Measurements from ENCODE around the gene SGSM2.

SGSM2 gene

DNA sequence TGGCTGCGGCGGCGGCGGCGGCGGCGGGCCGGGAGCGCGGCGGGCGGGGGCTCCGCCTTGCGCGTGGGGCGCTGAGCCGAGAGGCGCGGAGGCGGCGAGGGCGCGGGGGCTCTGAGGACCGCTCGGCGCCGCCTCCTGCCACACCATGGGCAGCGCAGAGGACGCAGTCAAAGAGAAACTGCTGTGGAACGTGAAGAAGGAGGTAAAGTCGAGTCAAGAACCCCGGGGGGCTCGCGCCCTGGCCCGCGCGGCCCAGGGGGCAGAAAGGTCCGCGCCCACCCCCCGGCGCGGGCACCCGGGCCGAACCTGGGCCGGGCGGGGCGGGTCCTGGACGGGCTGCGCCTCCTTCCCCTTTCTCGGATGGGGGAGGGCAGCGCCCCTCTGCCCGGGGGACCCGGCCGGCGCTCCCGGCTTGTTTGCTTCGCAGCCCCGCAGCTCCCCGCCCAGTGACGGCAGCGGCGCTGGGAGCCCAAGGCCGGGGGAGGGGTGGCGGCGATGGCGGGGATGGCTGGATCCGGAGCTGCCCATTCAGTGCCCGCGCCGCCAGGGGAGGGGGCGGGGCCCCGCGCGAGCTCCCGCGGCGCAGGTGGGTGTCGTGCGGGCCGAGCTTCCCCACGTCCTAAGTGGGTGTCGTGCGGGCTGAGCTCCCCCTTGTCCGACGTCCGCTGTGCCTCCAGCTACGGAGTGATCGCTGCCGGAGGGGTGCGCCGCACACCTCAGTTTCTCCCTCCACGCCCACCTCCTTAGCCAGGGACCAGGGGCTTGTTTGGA, 428 bp downstream of the SGSM2 start:
- no peak for DNase-seq (ENCODE audit: low read depth)

DNA sequence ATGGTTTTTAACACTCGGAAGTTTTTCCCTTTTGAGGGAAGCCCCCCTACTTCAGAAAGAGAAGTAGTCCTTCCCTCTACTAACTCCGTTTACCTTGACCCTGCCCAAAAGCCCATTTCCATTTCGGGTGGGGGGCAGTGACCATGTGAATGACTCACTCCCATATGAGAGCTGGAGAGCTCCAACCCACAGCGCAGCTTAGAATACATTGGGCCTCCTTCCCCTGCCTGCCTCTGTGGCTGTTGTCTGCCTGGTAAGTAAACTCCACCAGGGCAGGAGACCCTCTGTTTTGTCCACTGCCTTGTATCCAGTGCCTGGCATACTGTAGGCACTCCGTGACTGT, 985 bp downstream of the SGSM2 start:
- DNase-seq (ENCODE audit: low read depth): no peak

GRCh38 chr17:2343421-2343820, 6.1 kb downstream of the SGSM2 start:
- DNase-seq (ENCODE audit: low read depth): no peak

DNA sequence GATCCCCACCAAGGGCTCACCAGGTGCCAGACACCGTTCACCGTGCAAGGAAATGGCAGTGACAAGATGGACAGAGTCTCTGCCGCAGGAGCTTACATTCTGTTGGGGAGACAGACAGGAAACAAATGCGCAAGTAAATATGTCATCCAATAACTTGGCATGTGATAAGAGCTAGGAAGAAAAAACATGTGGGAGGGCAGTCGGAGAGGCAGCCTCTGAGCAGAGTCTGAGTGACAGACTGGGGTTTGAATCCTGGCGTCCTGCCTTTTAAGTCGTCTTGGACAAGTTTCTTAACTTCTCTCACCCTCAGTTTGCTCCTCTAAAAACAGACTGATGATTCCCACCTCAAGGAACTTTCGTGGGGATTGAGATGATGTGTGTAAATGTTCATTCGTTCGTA, 7.2 kb downstream of the SGSM2 start:
- no peak for DNase-seq (ENCODE audit: low read depth)

- DNase-seq (ENCODE audit: low read depth): no peak
These were observed 9.2 kb downstream of the SGSM2 start for GRCh38 chr17:2346475-2346874.

DNA sequence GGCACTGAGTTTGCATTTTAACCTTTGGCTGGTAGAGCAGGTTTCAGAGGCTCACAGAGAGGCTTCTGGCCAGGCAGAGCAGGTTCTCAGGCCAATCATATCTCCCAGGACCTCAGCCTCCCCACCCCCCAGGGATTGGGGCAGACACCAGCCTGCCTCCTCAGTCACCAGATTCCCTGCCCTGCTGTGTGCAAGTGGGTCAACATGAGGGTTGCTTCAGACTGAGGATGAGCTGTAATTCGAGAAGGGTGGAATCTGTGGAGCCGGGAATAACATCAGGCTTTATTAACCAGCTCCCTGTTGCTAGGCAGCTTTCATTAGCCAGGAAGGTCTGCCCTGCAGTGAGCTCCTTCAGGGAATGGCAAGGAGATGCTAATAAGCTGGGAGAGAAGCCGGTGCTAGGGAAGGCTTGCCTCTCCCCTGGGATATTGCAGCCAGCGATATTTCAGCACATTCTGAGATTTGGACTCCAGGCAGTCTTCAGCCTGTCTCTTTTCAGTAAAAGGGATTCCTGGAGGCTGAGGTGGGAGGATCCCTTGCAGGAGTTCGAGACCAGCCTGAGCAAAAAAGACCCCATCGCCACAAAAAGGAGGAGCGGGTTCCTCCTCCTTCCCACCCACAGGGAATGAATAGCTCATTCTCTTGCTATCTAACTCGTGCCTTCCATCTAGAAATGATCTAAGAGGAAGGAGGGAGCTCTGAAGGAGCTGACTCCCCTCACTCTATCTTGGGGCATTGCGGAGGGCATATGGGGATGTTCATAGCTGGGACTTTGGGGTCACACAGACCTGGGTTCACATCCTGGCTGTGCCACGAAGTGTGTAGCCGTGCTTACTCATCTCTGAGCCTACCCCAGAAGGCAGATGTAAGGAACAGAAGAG, 10.7 kb downstream of the SGSM2 start:
- DNase-seq (ENCODE audit: low read depth): no peak

GRCh38 chr17:2351269-2351668, 14.0 kb downstream of the SGSM2 start:
- DNase-seq (ENCODE audit: low read depth): no peak

DNA sequence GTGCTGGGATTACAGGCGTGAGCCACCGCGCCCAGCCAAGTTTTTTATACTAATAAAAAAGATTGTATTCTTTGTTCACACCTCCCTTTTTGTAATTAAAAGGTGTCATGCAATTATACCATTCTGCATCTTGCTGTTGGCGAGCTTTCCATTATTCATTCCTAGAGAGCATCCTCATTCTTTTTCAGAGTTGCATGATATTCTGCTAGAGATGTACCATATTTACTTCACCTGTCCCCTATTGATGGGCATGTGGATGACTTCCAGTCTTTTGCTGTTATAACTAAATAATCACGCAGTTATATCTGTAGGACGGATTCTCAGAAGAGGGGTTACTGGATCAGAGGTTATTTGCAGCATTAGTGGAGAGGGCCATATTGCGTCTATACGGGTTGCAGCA, 17.0 kb downstream of the SGSM2 start:
- DNase-seq (ENCODE audit: low read depth): no peak

DNA sequence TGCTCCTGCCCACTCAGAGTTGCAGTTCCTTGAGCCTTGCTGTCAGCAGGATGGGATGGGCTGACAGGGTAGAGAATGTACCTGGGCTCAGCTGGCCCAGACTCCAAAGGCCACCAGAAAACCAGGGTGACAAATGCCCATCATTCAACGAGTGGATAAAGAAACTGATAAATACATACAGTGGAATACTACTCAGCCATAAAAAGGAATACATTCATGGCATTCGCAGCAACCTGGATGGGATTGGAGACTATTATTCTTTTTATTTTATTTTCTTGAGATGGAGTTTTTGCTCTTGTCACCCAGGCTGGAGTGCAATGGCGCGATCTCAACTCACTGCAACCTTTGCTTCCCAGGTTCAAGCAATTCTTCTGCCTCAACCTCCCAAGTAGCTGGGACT, 19.9 kb downstream of the SGSM2 start:
- no peak for DNase-seq (ENCODE audit: low read depth)

GRCh38 chr17:2357931-2358434, 20.7 kb downstream of the SGSM2 start:
- DNase-seq (ENCODE audit: low read depth): no peak

DNA sequence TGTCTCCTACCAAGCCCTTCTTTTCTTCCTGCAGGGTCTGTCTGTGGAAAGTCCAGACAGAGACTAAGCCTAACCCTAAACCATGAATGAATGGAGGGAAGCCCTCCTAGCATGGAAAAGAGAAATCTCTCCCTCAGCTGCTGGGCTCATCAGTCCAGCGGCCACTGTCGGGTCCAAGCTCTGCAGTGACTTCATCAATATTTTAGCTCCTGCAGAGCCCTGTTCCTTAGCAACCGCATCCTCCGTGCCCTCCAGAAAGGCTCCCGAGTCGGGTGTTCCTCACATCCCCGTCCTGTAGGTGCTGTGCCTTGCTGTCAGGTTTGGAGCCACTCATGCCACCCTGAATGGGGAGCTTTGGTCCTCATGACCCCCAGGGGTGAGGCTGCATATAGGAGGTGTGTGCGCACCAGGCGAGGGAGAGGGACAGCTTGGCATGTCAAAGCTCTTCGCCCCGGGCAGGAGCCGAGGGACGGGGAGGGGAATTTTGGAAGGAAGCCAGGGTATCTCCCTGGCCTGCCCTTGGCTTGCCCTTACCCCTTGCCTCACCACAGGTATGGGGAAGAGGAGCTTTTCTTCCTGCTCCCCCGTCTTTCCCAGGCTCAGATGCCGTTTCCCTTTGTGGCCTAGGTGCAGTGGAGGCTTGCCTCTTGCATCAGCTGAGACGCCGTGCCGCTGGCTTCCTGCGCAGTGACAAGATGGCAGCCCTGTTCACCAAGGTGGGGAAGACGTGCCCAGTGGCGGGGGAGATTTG, 23.9 kb downstream of the SGSM2 start:
- DNase-seq (ENCODE audit: low read depth): no peak

- DNase-seq (ENCODE audit: low read depth): no peak
These were observed 24.7 kb downstream of the SGSM2 start for GRCh38 chr17:2362016-2362415.

- DNase-seq (ENCODE audit: low read depth): no peak
These were observed 25.1 kb downstream of the SGSM2 start for GRCh38 chr17:2362416-2362815.

DNA sequence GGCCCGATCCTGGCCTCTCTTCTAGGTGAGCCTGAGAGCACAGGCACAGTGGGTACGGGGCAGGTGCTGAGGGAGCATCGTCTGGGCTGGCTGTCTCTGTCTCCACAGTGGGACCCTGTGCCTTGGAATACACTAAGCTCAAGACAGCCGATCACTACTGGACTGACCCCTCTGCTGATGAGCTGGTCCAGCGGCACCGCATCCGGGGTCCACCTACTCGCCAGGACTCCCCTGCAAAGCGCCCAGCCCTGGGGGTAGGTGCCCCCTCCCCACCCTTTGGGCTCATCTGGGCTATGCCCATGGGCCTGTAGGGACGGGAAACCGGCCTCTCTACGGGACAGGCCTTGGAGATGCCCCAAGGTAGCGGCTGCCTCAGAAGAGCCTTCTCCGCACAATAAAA, 25.6 kb downstream of the SGSM2 start:
- DNase-seq (ENCODE audit: low read depth): no peak

- no peak for DNase-seq (ENCODE audit: low read depth)
These were observed 26.0 kb downstream of the SGSM2 start for GRCh38 chr17:2363318-2363717.

DNA sequence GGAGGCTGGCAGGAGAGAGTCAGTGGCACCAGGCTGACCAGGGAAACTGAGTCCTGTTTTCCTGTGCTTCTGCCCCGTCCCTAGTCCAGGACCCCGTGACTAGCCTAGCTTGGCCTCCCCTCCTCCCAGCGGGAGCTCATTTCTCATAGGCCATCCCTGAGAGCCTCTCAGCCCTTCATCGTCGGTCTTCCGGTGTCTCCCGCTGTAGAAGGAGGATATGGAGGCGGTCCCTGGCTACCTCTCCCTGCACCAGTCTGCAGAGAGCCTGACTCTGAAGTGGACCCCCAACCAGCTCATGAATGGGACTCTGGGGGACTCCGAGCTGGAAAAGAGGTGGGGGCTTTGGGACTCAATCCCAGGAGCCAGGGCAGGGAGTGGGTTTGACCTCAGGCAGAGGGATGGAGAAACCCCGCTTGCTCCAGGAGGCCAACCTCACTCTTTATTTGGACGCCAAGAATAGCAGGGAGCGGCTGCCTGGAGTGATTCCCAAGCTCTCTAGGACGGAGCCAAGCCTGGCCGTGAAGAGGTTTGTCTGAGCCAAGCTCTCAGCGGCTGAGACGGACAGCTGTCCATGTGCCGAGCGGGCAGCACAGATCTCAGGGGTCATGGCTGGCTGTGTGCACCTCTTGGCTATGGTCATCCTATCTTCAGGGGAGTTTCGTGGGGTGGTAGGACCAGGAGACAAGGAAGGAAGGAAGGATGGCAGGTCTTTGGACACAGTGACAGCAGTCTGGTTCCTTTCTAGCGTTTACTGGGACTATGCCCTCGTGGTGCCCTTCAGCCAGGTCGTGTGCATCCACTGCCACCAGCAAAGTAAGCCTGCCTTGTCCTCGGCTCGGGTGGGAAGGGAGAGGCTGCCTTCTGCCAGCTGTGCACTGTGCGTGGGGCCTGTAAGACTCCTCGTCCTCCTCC, 26.8 kb downstream of the SGSM2 start:
- no peak for DNase-seq (ENCODE audit: low read depth)

GRCh38 chr17:2364763-2365116, 27.4 kb downstream of the SGSM2 start:
- no peak for DNase-seq (ENCODE audit: low read depth)

DNA sequence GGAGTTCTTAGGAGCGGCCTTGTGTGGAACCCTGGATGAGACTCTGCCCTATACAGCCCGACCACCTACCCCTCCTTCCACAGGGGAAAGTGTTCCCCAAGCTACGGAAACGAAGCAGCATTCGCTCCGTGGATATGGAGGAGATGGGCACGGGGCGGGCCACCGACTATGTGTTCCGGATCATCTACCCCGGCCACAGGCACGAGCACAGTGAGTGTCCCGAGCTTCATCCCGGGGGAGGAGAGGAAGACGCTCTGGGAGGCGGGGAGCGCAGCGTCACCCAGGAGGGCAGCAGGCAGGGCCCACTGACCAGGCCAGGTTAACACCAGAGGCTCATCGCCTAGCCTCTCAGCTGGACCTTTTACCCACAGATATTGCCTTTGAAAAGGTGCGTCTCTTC, 27.8 kb downstream of the SGSM2 start:
- no peak for DNase-seq (ENCODE audit: low read depth)

GRCh38 chr17:2366747-2367494, 29.6 kb downstream of the SGSM2 start:
- DNase-seq (ENCODE audit: low read depth): no peak

GRCh38 chr17:2368359-2368758, 31.1 kb downstream of the SGSM2 start:
- no peak for DNase-seq (ENCODE audit: low read depth)

- no peak for DNase-seq (ENCODE audit: low read depth)
These were observed 31.7 kb downstream of the SGSM2 start for GRCh38 chr17:2369039-2369438.

Measured in CMK (cell line).